Astrocyte (in vitro differentiated cells and primary cell): ENCODE data around the gene HOXA4. TPM values are rescaled to one million over a fixed set of nuclear protein-coding genes. Genes with fewer than 3 reads are reported as not detected.

Experiments
- DNase-seq: peaks from one replicate; pipeline ENCODE4 v3.0.0-alpha.2; 2010; ENCODE audit warnings: low read depth
- FAIRE-seq: peaks from 2 replicates; lab custom pipeline; 2011; peaks lifted over from hg19 to GRCh38; lab: Jason Lieb, UNC
- H2AFZ ChIP-seq: 2 replicates; pipeline ENCODE4 v1.6.0; 2012; ENCODE audit warnings: low read depth, low read length, inconsistent platforms
- H3K27ac ChIP-seq: 2 replicates; pipeline ENCODE4 v1.5.1; 2011; ENCODE audit warnings: low read depth, low read length, inconsistent platforms
- H3K27me3 ChIP-seq: 2 replicates; pipeline ENCODE4 v1.6.0; 2011; ENCODE audit warnings: low read length, inconsistent platforms; ENCODE audit not compliant: insufficient read depth
- H3K36me3 ChIP-seq: 2 replicates; pipeline ENCODE4 v1.5.1; 2011; ENCODE audit warnings: low read length, inconsistent platforms; ENCODE audit not compliant: insufficient read depth
- H3K4me1 ChIP-seq: 2 replicates; pipeline ENCODE4 v1.5.1; 2011; ENCODE audit warnings: low read length, inconsistent platforms; ENCODE audit not compliant: insufficient read depth
- H3K4me2 ChIP-seq: 2 replicates; pipeline ENCODE4 v1.6.0; 2012; ENCODE audit warnings: low read length, inconsistent platforms
- H3K4me3 ChIP-seq: 2 replicates; pipeline ENCODE4 v1.5.1; 2011; ENCODE audit warnings: low read depth, mild to moderate bottlenecking, low read length, inconsistent platforms; ENCODE audit not compliant: insufficient read depth
- H3K79me2 ChIP-seq: 2 replicates; pipeline ENCODE4 v1.6.0; 2012; ENCODE audit warnings: mild to moderate bottlenecking, low read length, inconsistent platforms; ENCODE audit not compliant: insufficient read depth
- H3K9ac ChIP-seq: 2 replicates; pipeline ENCODE4 v1.6.0; 2012; ENCODE audit warnings: mild to moderate bottlenecking, low read length, inconsistent platforms
- H3K9me3 ChIP-seq: 2 replicates; pipeline ENCODE4 v1.5.1; 2012; ENCODE audit warnings: low read depth, mild to moderate bottlenecking, low read length, inconsistent platforms; ENCODE audit not compliant: insufficient read depth
- H4K20me1 ChIP-seq: 2 replicates; pipeline ENCODE4 v1.6.0; 2012; ENCODE audit warnings: low read length, inconsistent platforms; ENCODE audit not compliant: insufficient read depth
- H3K27ac Mint-ChIP-seq: one replicate; pipeline ENCODE4 v1.8.0; 2021; ENCODE audit warnings: mild to moderate bottlenecking, mixed read lengths; ENCODE audit not compliant: unreplicated experiment
- H3K27me3 Mint-ChIP-seq: one replicate; pipeline ENCODE4 v1.8.0; 2021; ENCODE audit warnings: low read depth, mixed read lengths; ENCODE audit not compliant: unreplicated experiment
- H3K36me3 Mint-ChIP-seq: one replicate; pipeline ENCODE4 v1.8.0; 2021; ENCODE audit warnings: low read depth, mixed read lengths; ENCODE audit not compliant: unreplicated experiment
- H3K4me1 Mint-ChIP-seq: one replicate; pipeline ENCODE4 v1.8.0; 2021; ENCODE audit warnings: low read depth, mixed read lengths; ENCODE audit not compliant: unreplicated experiment
- H3K4me3 Mint-ChIP-seq: one replicate; pipeline ENCODE4 v1.8.0; 2021; ENCODE audit warnings: mild to moderate bottlenecking, moderate library complexity, mixed read lengths; ENCODE audit not compliant: unreplicated experiment
- H3K9me3 Mint-ChIP-seq: one replicate; pipeline ENCODE4 v1.8.0; 2021; ENCODE audit warnings: mild to moderate bottlenecking, mixed read lengths; ENCODE audit not compliant: unreplicated experiment
- EZH2 ChIP-seq: IDR thresholded peaks from 2 replicates; pipeline ENCODE4 v1.6.1; 2012; ENCODE audit warnings: mild to moderate bottlenecking, low read length, inconsistent platforms; ENCODE audit not compliant: insufficient read depth
- total RNA-seq: library from RNA; stranded (reverse); gene quantifications from 2 replicates; pipeline ENCODE4 v1.2.1, GENCODE V29; 2021
- TF ChIP-seq, protein P1 (sequence below): IDR thresholded peaks from 2 replicates; pipeline ENCODE4 v1.5.1; 2011; ENCODE audit warnings: low read depth, mild to moderate bottlenecking, inconsistent platforms, low read length, moderate library complexity; ENCODE audit not compliant: insufficient read depth

The HOXA4 gene
- total RNA-seq, 1 donor from 2014 or later, result not detected

DNA sequence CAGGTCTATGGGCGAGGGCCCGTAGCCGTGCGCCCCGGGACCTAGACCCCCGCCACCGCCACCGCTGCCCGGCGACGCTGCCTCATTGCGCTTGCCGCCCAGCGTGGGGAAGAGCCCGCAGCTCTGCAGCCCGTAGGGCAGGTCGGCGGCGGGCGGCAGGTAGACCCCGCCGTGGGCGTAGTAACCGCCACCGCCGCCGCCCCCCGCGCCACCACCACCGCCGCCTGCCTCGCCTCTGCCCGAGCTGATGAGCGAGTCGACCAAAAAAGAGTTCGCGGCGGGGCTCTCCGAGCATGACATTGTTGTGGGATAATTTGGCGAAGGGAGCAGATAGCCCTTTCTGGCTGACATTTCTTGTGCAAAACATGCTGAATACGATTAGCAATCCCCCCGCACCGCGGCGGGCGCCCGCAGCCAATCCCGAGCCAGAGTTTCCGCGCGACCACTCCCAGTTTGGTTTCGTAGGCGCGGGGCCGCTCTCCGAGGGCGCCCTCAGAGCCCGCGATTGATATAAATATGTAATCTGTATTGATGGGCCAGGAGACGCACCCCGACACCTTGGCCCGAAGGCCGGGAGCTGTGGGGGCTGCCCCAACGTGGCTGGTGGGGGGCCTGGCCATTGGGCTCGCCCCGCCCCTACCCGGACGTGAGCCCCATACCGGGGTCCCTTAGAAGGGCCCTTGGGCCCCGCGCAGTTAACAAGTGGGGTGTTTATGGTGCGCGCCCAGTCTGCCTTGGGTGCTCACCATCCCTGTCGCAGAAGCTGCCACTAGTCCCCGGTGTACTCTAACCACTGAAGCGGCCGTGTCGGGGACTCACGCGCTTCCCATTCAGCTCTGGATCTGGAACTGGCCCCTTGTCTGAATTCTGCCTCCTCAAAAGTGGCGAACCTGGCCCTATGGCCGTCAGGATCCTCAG is 43.7 kb upstream of the HOXA4 start, which contains the start of gene HOXA10:
Gene HOXA10 (minus strand): TSS at position 365 of the 918 bp plus-strand sequence. CDS start 14 bp downstream, at position 351.
- TF ChIP-seq, protein P1, sequence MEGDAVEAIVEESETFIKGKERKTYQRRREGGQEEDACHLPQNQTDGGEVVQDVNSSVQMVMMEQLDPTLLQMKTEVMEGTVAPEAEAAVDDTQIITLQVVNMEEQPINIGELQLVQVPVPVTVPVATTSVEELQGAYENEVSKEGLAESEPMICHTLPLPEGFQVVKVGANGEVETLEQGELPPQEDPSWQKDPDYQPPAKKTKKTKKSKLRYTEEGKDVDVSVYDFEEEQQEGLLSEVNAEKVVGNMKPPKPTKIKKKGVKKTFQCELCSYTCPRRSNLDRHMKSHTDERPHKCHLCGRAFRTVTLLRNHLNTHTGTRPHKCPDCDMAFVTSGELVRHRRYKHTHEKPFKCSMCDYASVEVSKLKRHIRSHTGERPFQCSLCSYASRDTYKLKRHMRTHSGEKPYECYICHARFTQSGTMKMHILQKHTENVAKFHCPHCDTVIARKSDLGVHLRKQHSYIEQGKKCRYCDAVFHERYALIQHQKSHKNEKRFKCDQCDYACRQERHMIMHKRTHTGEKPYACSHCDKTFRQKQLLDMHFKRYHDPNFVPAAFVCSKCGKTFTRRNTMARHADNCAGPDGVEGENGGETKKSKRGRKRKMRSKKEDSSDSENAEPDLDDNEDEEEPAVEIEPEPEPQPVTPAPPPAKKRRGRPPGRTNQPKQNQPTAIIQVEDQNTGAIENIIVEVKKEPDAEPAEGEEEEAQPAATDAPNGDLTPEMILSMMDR, result no peak
- peak; percentile 11 for TF ChIP-seq EZH2
- H3K4me3 Mint-ChIP-seq, result no peak within 1 kb of the TSS
- H3K27me3 Mint-ChIP-seq, result peaks cover 72% of the 10 kb centered on the region
- H3K79me2 ChIP-seq, result no peaks in the 10 kb centered on the region
- no peaks in the 10 kb centered on the region for H3K36me3 Mint-ChIP-seq
- H3K4me2 ChIP-seq, result peak within 1 kb of the TSS; percentile 63
- no peak within 1 kb of the TSS for H3K4me3 ChIP-seq
- no peak for FAIRE-seq
- no peaks in the 10 kb centered on the region for H3K4me1 Mint-ChIP-seq
- no peak within 1 kb of the TSS for H2AFZ ChIP-seq
- peaks cover 92% of the 10 kb centered on the region for H3K27me3 ChIP-seq
- peak within 1 kb of the TSS; percentile 12 for H3K27ac Mint-ChIP-seq
- peaks cover 6% of the 10 kb centered on the region for H4K20me1 ChIP-seq
- DNase-seq, result no peak
- peaks cover 28% of the 10 kb centered on the region for H3K9me3 Mint-ChIP-seq
- H3K27ac ChIP-seq, result no peak within 1 kb of the TSS
- no peaks in the 10 kb centered on the region for H3K36me3 ChIP-seq
- H3K9ac ChIP-seq, result no peak within 1 kb of the TSS
- H3K4me1 ChIP-seq, result peaks cover 5% of the 10 kb centered on the region
- peaks cover 10% of the 10 kb centered on the region for H3K9me3 ChIP-seq

DNA sequence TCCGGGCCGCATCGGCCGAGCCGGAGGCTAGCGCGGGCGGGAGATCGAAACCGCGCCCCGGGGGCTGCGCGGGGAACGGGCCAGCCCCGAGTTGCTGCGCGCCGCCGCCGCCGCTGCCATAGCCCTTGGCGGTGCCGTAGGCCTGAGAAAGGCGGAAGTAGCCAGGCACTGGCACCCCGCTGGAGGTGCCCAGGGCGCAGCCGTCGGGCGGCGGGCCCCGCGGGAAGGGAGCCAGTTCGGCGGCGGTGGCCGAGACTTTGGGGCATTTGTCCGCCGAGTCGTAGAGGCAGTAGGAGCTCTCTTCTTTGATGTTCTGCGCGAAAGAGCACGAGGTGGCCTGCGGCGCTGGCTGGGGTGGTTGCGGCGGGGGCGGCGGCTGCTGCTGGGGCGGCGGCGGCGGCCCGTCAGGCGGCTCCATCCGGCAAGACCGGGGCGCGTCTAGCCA is 43.0 kb upstream of the HOXA4 start:
- H3K4me2 ChIP-seq, result peak overlapping the region; percentile 63

More for the DNA sequence above, 43.0 kb upstream of the HOXA4 start:
- Histone ChIP-seq H3K79me2 (no peaks in the 10 kb centered on the region), H3K4me1 (peaks cover 5% of the 10 kb centered on the region), H3K4me3 (no peak overlapping the region), H4K20me1 (peaks cover 6% of the 10 kb centered on the region), H3K36me3 (no peaks in the 10 kb centered on the region), H2AFZ (no peak overlapping the region), H3K27ac (no peak overlapping the region), H3K9me3 (peaks cover 11% of the 10 kb centered on the region), H3K27me3 (peaks cover 92% of the 10 kb centered on the region), H3K9ac (no peak overlapping the region)
- Mint-ChIP-seq H3K4me1 (no peaks in the 10 kb centered on the region), H3K27ac (no peak overlapping the region), H3K36me3 (no peaks in the 10 kb centered on the region), H3K27me3 (peaks cover 70% of the 10 kb centered on the region), H3K9me3 (peaks cover 28% of the 10 kb centered on the region), H3K4me3 (no peak overlapping the region)
- no peak for DNase-seq
- peak; percentile 92 for TF ChIP-seq EZH2
- TF ChIP-seq, protein P1, result no peak
- no peak for FAIRE-seq
